ENCODE measurements around the gene TRPV3. TPM values are rescaled to one million over a fixed set of nuclear protein-coding genes. Genes with fewer than 3 reads are reported as not detected.
"Not testable (repeated sequence)": the region's sequence is repeated elsewhere in the genome, so short reads cannot be mapped to it uniquely, and the experiment has no call there.

The TRPV3 gene
- total RNA-seq, 1 experiment from 2014 or later, result 0.61 TPM

- peak; percentile 49 for DNase-seq (ENCODE audit: low spot score)
- in situ Hi-C loops (cut with HindIII; ENCODE audit: low sequenced_read_pairs), result no loop called here
These were observed 54.3 kb downstream of the TRPV3 start for GRCh38 chr17:3503285-3503684.

GRCh38 chr17:3502466-3502865 is 55.1 kb downstream of the TRPV3 start:
- peak; percentile 2 for DNase-seq (ENCODE audit: low spot score)
- in situ Hi-C loops (cut with HindIII; ENCODE audit: low sequenced_read_pairs), result no loop called here

GRCh38 chr17:3501344-3501743 is 56.3 kb downstream of the TRPV3 start:
- in situ Hi-C loops (cut with HindIII; ENCODE audit: low sequenced_read_pairs), result no loop called here
- no peak for DNase-seq (ENCODE audit: low spot score)

DNA sequence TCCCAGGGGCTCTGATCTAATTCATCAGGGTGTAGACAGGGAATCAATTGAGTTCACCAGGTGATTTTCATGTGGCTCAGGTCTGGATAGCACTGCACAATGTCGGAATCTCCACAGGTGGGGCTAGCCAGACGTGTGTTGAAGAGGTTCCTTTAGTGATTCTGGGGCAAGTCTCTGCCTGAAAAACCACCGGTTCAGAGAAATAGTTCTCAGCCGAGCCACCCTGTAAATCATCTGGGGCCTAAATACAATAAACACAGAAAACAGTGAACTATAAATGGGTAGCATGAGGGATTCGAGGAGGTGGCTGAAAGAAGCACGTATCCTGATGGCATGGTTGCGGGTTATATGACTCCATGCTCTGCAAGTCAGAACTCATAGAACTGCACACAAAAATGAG is 60.5 kb downstream of the TRPV3 start:
- no peak for DNase-seq (ENCODE audit: low spot score)
- in situ Hi-C loops (cut with HindIII; ENCODE audit: low sequenced_read_pairs), result no loop called here

GRCh38 chr17:3485481-3486068 is 72.0 kb downstream of the TRPV3 start:
- in situ Hi-C loops (cut with HindIII; ENCODE audit: low sequenced_read_pairs), result no loop called here
- DNase-seq (ENCODE audit: low spot score), result no peak

- in situ Hi-C loops (cut with HindIII; ENCODE audit: low sequenced_read_pairs), result no loop called here
- DNase-seq (ENCODE audit: low spot score), result no peak
These were observed 74.8 kb downstream of the TRPV3 start for GRCh38 chr17:3482852-3483251.

GRCh38 chr17:3479988-3480387 is 77.6 kb downstream of the TRPV3 start:
- no peak for DNase-seq (ENCODE audit: low spot score)
- in situ Hi-C loops (cut with HindIII; ENCODE audit: low sequenced_read_pairs), result no loop called here

DNA sequence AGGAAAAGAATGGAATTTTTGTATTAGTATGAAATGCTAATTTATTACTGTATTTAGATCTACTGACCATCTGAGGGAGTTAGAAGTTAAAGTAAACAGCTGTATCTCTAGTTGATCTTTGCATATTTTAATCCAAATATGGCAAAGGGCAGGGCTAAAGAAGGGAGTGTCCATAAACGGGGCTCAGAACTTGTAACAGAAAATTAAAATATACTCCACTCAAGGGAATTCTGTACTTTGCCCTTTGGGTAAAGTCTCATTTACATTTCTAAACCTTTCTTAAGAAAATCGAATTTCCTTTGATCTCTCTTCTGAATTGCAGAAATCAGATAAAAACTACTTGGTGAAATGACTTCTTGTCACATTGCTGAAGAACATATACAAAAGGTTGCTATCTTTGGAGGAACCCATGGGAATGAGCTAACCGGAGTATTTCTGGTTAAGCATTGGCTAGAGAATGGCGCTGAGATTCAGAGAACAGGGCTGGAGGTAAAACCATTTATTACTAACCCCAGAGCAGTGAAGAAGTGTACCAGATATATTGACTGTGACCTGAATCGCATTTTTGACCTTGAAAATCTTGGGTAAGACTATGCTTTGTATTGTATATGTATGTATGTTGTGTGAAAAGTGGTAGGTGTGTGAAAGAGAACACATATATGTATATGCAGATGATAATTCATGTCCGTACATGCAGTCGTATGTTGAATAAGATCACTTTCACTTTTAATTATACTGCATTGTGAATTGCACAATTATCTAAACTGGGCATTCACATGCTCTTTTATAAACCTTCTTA is 81.6 kb downstream of the TRPV3 start, which contains the start of gene ASPA:
Gene ASPA (plus strand): TSS at position 186 of the 799 bp plus-strand sequence. CDS start 163 bp downstream, at position 349.
- in situ Hi-C loops (cut with HindIII; ENCODE audit: low sequenced_read_pairs), result no loop called here
- no peak for DNase-seq (ENCODE audit: low spot score)

- in situ Hi-C loops (cut with HindIII; ENCODE audit: low sequenced_read_pairs), result no loop called here
- DNase-seq (ENCODE audit: low spot score), result no peak
These were observed 82.3 kb downstream of the TRPV3 start for GRCh38 chr17:3475251-3475685.

DNA sequence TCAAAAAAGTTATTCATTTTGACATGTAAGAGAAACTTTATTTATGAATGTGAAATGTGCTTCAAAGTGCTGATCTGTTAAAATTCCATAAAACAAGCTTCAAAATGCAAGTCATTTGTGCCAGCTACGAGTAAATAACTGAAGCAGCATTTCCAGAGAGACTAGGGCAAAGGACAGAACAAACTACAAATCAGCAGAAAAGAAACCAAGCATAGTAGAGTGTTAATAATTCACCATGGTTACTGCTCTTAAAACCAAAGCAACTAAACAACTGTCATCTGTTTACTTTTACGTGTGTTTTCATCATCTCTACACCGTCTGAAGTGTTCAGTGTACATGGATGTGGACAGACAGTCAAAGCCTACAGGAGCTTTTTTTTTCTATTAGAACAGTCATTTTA is 83.4 kb downstream of the TRPV3 start:
- no peak for DNase-seq (ENCODE audit: low spot score)
- in situ Hi-C loops (cut with HindIII; ENCODE audit: low sequenced_read_pairs), result no loop called here

GRCh38 chr17:3472137-3472536 is 85.5 kb downstream of the TRPV3 start:
- in situ Hi-C loops (cut with HindIII; ENCODE audit: low sequenced_read_pairs), result no loop called here
- no peak for DNase-seq (ENCODE audit: low spot score)

DNA sequence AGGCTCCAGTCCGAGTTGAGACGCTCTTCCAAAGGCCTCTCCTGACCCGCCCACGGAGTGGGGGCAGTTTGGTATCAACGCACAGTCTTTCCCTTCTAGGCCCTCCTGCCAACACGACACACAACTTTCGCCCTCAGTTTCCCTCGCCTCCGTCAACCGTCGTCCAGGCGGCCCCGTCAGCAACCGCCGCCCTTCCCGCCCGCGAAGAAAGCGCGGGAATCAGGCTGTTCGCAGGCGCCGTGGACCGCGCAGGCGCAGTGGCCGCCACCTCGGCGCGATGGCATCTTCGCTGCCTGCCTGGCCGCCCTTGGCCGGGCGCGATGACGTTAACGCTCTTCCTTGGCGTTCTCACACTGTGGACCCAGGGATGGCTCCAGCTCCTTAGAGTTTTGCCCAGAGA is 86.0 kb downstream of the TRPV3 start, which contains the start of gene SPATA22:
Gene SPATA22 (minus strand): TSS at position 221 of the 400 bp plus-strand sequence. CDS start 2,494 bp downstream, outside the sequence.
- no peak for DNase-seq (ENCODE audit: low spot score)
- in situ Hi-C loops (cut with HindIII; ENCODE audit: low sequenced_read_pairs), result no loop called here

DNA sequence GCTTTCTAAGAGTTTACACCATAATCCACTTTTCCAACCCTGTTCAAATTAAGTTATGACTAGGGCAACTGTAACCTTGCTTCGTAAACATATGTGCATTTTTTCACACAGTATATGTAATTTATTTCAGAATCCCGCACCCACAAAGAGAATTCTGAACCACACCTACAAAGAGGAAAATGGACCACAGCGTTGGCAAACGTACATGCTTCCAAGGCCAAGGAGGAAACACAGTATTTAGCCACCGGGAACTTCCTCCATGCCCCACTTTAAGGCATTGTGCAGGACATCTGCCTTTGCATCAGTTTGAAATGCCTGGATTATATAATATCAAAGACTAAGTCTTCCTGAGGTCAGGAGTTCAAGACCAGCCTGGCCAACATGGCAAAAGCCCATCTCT is 88.1 kb downstream of the TRPV3 start:
- in situ Hi-C loops (cut with HindIII; ENCODE audit: low sequenced_read_pairs), result no loop called here
- no peak for DNase-seq (ENCODE audit: low spot score)

- in situ Hi-C loops (cut with HindIII; ENCODE audit: low sequenced_read_pairs); DNase-seq (ENCODE audit: low spot score): not testable (repeated sequence)
These were observed 91.3 kb downstream of the TRPV3 start for GRCh38 chr17:3466355-3466754.

Other genes with a start within 250 kb of the TRPV3 start
- not detected in 2 replicates for gene OR3A2, start 171.5 kb downstream of the TRPV3 start, total RNA-seq (2014; rRNA removed; shearing (Covaris generic))
- gene OR1E1, start 159.4 kb downstream of the TRPV3 start, total RNA-seq (2014; rRNA removed; shearing (Covaris generic)), result not detected in 2 replicates
- not detected in 2 replicates for gene OR3A3, start 146.4 kb downstream of the TRPV3 start, total RNA-seq (2014; rRNA removed; shearing (Covaris generic))
- gene OR1E2, start 124.0 kb downstream of the TRPV3 start, total RNA-seq (2014; rRNA removed; shearing (Covaris generic)), result not detected in 2 replicates
- not detected in 2 replicates for gene SPATA22, start 86.0 kb downstream of the TRPV3 start, total RNA-seq (2014; rRNA removed; shearing (Covaris generic))
- not detected in 2 replicates for gene ASPA, start 81.8 kb downstream of the TRPV3 start, total RNA-seq (2014; rRNA removed; shearing (Covaris generic))
- 0.86 and 1.2 TPM in 2 replicates for gene TRPV1, start 51.6 kb upstream of the TRPV3 start, total RNA-seq (2014; rRNA removed; shearing (Covaris generic))
- gene SHPK, start 78.4 kb upstream of the TRPV3 start, total RNA-seq (2014; rRNA removed; shearing (Covaris generic)), result 37.8 and 41.2 TPM in 2 replicates
- gene CTNS, start 78.9 kb upstream of the TRPV3 start, total RNA-seq (2014; rRNA removed; shearing (Covaris generic)), result 22.2 and 28.2 TPM in 2 replicates
- gene TAX1BP3, start 110.8 kb upstream of the TRPV3 start, total RNA-seq (2014; rRNA removed; shearing (Covaris generic)), result 111 and 146 TPM in 2 replicates
- gene EMC6, start 111.0 kb upstream of the TRPV3 start, total RNA-seq (2014; rRNA removed; shearing (Covaris generic)), result 101 and 105 TPM in 2 replicates
- 1.0 and 12.9 TPM in 2 replicates for gene P2RX5, start 138.3 kb upstream of the TRPV3 start, total RNA-seq (2014; rRNA removed; shearing (Covaris generic))
- 11.7 and 20.9 TPM in 2 replicates for gene HASPIN, start 166.1 kb upstream of the TRPV3 start, total RNA-seq (2014; rRNA removed; shearing (Covaris generic))
- 24.7 and 29.6 TPM in 2 replicates for gene ITGAE, start 243.4 kb upstream of the TRPV3 start, total RNA-seq (2014; rRNA removed; shearing (Covaris generic))

Data from G401 (cell line).